OCI-LY7 (cell line): Measurements from ENCODE around the gene PDXDC1. TPM values are rescaled to one million over a fixed set of nuclear protein-coding genes. Genes with fewer than 3 reads are reported as not detected.
"Not testable (repeated sequence)": the region's sequence is repeated elsewhere in the genome, so short reads cannot be mapped to it uniquely, and the experiment has no call there.

Experiments
- BruUV-seq: library from RNA; stranded (reverse); fragments of 400-500 nt; replicated peaks from 2 replicates; lab custom pipeline; 2021; lab: Mats Ljungman, UMichigan
- CTCF ChIA-PET: fragments of 300-600 bp; sonication (Branson Sonifier 250); formaldehyde crosslinking; loops from one replicate; lab custom pipeline; 2022; ENCODE audit warnings: antibody characterized with exemption; ENCODE audit not compliant: unreplicated experiment; lab: Charles Lee
- POLR2A ChIA-PET: fragments of 300-600 bp; sonication (Branson Sonifier 250); formaldehyde crosslinking; loops from one replicate; lab custom pipeline; 2022; ENCODE audit warnings: antibody characterized with exemption; lab: Charles Lee
- DNase-seq: peaks from one replicate; pipeline ENCODE4 v3.0.0-alpha.2; 2015; ENCODE audit warnings: low spot score
- H2AFZ ChIP-seq: fragments of 200-600 bp; sonication (generic), shearing (Covaris generic); 2 replicates; pipeline ENCODE4 v1.6.1; 2014; ENCODE audit warnings: mild to moderate bottlenecking, antibody characterized with exemption, low read length, moderate library complexity
- H3K27ac ChIP-seq: fragments of 200-600 bp; sonication (generic); 2 replicates; pipeline ENCODE4 v1.5.1; 2014; ENCODE audit warnings: mixed run types, low read depth, mild to moderate bottlenecking, moderate library complexity, low read length, inconsistent platforms; ENCODE audit not compliant: poor library complexity, severe bottlenecking
- H3K36me3 ChIP-seq: fragments of 200-600 bp; sonication (generic); 2 replicates; pipeline ENCODE4 v1.6.1; 2014; ENCODE audit warnings: mild to moderate bottlenecking, antibody characterized with exemption, low read length, moderate library complexity, mixed read lengths; ENCODE audit not compliant: insufficient read depth
- H3K4me1 ChIP-seq: fragments of 200-600 bp; sonication (generic); 2 replicates; pipeline ENCODE4 v1.5.1; 2014; ENCODE audit warnings: mild to moderate bottlenecking, low read length; ENCODE audit not compliant: insufficient read depth, poor library complexity, severe bottlenecking
- H3K4me2 ChIP-seq: fragments of 200-600 bp; sonication (generic); 2 replicates; pipeline ENCODE4 v1.6.1; 2014; ENCODE audit warnings: mild to moderate bottlenecking, low read length
- H3K4me3 ChIP-seq: fragments of 200-600 bp; sonication (generic); 2 replicates; pipeline ENCODE4 v1.5.1; 2014; ENCODE audit warnings: mild to moderate bottlenecking, low read depth, low read length; ENCODE audit not compliant: poor library complexity, severe bottlenecking
- H3K79me2 ChIP-seq: fragments of 200-600 bp; sonication (generic); 2 replicates; pipeline ENCODE4 v1.6.1; 2016; ENCODE audit warnings: low read depth, mild to moderate bottlenecking, low read length, moderate library complexity, mixed read lengths; ENCODE audit not compliant: insufficient read depth
- H3K9me2 ChIP-seq: fragments of 200-600 bp; sonication (generic); 2 replicates; pipeline ENCODE4 v1.6.1; 2016; ENCODE audit warnings: mild to moderate bottlenecking, low read length, mixed read lengths; ENCODE audit not compliant: insufficient read depth
- H3K9me3 ChIP-seq: fragments of 200-600 bp; sonication (generic); 2 replicates; pipeline ENCODE4 v1.6.1; 2014; ENCODE audit warnings: mild to moderate bottlenecking, mixed run types, low read length, mixed read lengths
- H4K20me1 ChIP-seq: fragments of 200-600 bp; sonication (generic); 2 replicates; pipeline ENCODE4 v1.6.1; 2014; ENCODE audit warnings: mild to moderate bottlenecking, antibody characterized with exemption, low read length, moderate library complexity, mixed read lengths; ENCODE audit not compliant: insufficient read depth
- intact Hi-C: fragments of 100-400 bp; cut with micrococcal nuclease; formaldehyde crosslinking; loops from one replicate; pipeline ENCODE4 v1.10.0; 2022; ENCODE audit not compliant: unreplicated experiment
- total RNA-seq, 2 experiments: library from RNA; depleted of rRNA in 1 of 2; stranded (reverse); fragments of >200 nt in 1 of 2; shearing (Covaris generic) in 1 of 2; gene quantifications; 2 replicates each; pipeline ENCODE4 v1.2.3, GENCODE V29; 2014 to 2022

Gene PDXDC1
- total RNA-seq, 2 experiments from 2014 or later: 43.0 to 83.3 TPM

- H2AFZ ChIP-seq, H3K79me2 ChIP-seq, H3K27ac ChIP-seq, H3K9me3 ChIP-seq, H4K20me1 ChIP-seq, H3K4me2 ChIP-seq, DNase-seq, H3K4me3 ChIP-seq, CTCF ChIA-PET, BruUV-seq, H3K9me2 ChIP-seq, H3K4me1 ChIP-seq, intact Hi-C loops, POLR2A ChIA-PET, H3K36me3 ChIP-seq: not testable (repeated sequence)
Measured at GRCh38 chr16:15168303-15168702, 193.5 kb downstream of the PDXDC1 start.

- H3K4me2 ChIP-seq, intact Hi-C loops, CTCF ChIA-PET, BruUV-seq, H3K79me2 ChIP-seq, H4K20me1 ChIP-seq, H3K36me3 ChIP-seq, H3K4me1 ChIP-seq, DNase-seq, H2AFZ ChIP-seq, POLR2A ChIA-PET, H3K9me3 ChIP-seq, H3K4me3 ChIP-seq, H3K9me2 ChIP-seq, H3K27ac ChIP-seq: not testable (repeated sequence)
Measured at GRCh38 chr16:15168953-15169652, 194.3 kb downstream of the PDXDC1 start.

GRCh38 chr16:15179909-15180308, 205.1 kb downstream of the PDXDC1 start:
- H3K79me2 ChIP-seq, intact Hi-C loops, CTCF ChIA-PET, BruUV-seq, H3K36me3 ChIP-seq, H3K4me1 ChIP-seq, POLR2A ChIA-PET, H2AFZ ChIP-seq, H3K9me3 ChIP-seq, H3K4me2 ChIP-seq, H3K27ac ChIP-seq, DNase-seq, H3K4me3 ChIP-seq, H4K20me1 ChIP-seq, H3K9me2 ChIP-seq: not testable (repeated sequence)

- BruUV-seq, intact Hi-C loops: not testable (repeated sequence)
Measured at GRCh38 chr16:15180946-15181345, 206.1 kb downstream of the PDXDC1 start.

GRCh38 chr16:15184000-15184399, 209.2 kb downstream of the PDXDC1 start:
- H3K36me3 ChIP-seq, POLR2A ChIA-PET, H3K4me1 ChIP-seq, H3K4me2 ChIP-seq, H3K4me3 ChIP-seq, H3K9me2 ChIP-seq, H3K9me3 ChIP-seq, intact Hi-C loops, CTCF ChIA-PET, H4K20me1 ChIP-seq, DNase-seq, H3K27ac ChIP-seq, H2AFZ ChIP-seq, BruUV-seq, H3K79me2 ChIP-seq: not testable (repeated sequence)

More at GRCh38 chr16:15180946-15181345, 206.1 kb downstream of the PDXDC1 start:
- H3K4me1 ChIP-seq, CTCF ChIA-PET, DNase-seq, H3K36me3 ChIP-seq, H3K79me2 ChIP-seq, H3K4me3 ChIP-seq, H3K9me2 ChIP-seq, H4K20me1 ChIP-seq, H3K4me2 ChIP-seq, POLR2A ChIA-PET, H3K9me3 ChIP-seq, H3K27ac ChIP-seq, H2AFZ ChIP-seq: not testable (repeated sequence)
